ENCODE measurements around the gene RPS3A. TPM values are rescaled to one million over a fixed set of nuclear protein-coding genes. Genes with fewer than 3 reads are reported as not detected.
A peak's percentile ranks its signal among the peaks of the same experiment; 100 is the strongest.

Gene RPS3A
- total and polyA plus RNA-seq, 2 of the 13 experiments (the other 11 are each of a cell fraction or from before 2014, with no cell fraction given), result 3,332 to 3,626 TPM

- TF ChIP-seq, protein P1, sequence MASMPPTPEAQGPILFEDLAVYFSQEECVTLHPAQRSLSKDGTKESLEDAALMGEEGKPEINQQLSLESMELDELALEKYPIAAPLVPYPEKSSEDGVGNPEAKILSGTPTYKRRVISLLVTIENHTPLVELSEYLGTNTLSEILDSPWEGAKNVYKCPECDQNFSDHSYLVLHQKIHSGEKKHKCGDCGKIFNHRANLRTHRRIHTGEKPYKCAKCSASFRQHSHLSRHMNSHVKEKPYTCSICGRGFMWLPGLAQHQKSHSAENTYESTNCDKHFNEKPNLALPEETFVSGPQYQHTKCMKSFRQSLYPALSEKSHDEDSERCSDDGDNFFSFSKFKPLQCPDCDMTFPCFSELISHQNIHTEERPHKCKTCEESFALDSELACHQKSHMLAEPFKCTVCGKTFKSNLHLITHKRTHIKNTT (CRISPR knock-in tag; IDR thresholded peaks at IDR 0.05), result 0 out of 2 replicates have a peak, but pooled peaks have one; percentile 72
- TF ChIP-seq, protein P2, sequence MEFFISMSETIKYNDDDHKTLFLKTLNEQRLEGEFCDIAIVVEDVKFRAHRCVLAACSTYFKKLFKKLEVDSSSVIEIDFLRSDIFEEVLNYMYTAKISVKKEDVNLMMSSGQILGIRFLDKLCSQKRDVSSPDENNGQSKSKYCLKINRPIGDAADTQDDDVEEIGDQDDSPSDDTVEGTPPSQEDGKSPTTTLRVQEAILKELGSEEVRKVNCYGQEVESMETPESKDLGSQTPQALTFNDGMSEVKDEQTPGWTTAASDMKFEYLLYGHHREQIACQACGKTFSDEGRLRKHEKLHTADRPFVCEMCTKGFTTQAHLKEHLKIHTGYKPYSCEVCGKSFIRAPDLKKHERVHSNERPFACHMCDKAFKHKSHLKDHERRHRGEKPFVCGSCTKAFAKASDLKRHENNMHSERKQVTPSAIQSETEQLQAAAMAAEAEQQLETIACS (CRISPR knock-in tag; IDR thresholded peaks at IDR 0.05), result peak; percentile 26; the same call in 1 of the 2 replicates
- peak; percentile 42; the same call in 1 of the 2 replicates for TF ChIP-seq GFI1 (CRISPR knock-in tag; IDR thresholded peaks at IDR 0.05; ENCODE audit: borderline replicate concordance)
- peak in 1 of 2 experiments; percentile 79; a peak in 2 of 4 replicates for TF ChIP-seq ATF4 (CRISPR knock-in tag; IDR thresholded peaks at IDR 0.05)
- no peak for TF ChIP-seq MBNL3 (CRISPR knock-in tag; conservative IDR thresholded peaks at IDR 0.05)
- no peak for TF ChIP-seq ZNF326 (CRISPR knock-in tag; IDR thresholded peaks at IDR 0.05; ENCODE audit: borderline replicate concordance)
- TF ChIP-seq RCOR2 (CRISPR knock-in tag; IDR thresholded peaks at IDR 0.05), result no peak
- TF ChIP-seq HDAC6 (IDR thresholded peaks at IDR 0.05; ENCODE audit: low read depth, low read length), result no peak
- TF ChIP-seq ZNF235 (CRISPR knock-in tag; IDR thresholded peaks at IDR 0.05; ENCODE audit: borderline replicate concordance), result 0 out of 2 replicates have a peak, but pooled peaks have one; percentile 36
- TF ChIP-seq FUBP1 (CRISPR knock-in tag; IDR thresholded peaks at IDR 0.05; ENCODE audit: borderline replicate concordance), result no peak
- peak; percentile 76; the same call in 1 of the 2 replicates for TF ChIP-seq ZNF512B (CRISPR knock-in tag; IDR thresholded peaks at IDR 0.05; ENCODE audit: borderline replicate concordance)
- peak; percentile 72; the same call in 1 of the 2 replicates for TF ChIP-seq ARNTL (CRISPR knock-in tag; IDR thresholded peaks at IDR 0.05)
- TF ChIP-seq, protein P3, sequence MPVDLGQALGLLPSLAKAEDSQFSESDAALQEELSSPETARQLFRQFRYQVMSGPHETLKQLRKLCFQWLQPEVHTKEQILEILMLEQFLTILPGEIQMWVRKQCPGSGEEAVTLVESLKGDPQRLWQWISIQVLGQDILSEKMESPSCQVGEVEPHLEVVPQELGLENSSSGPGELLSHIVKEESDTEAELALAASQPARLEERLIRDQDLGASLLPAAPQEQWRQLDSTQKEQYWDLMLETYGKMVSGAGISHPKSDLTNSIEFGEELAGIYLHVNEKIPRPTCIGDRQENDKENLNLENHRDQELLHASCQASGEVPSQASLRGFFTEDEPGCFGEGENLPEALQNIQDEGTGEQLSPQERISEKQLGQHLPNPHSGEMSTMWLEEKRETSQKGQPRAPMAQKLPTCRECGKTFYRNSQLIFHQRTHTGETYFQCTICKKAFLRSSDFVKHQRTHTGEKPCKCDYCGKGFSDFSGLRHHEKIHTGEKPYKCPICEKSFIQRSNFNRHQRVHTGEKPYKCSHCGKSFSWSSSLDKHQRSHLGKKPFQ (CRISPR knock-in tag; IDR thresholded peaks at IDR 0.05; ENCODE audit: insufficient replicate concordance), result peak; percentile 64
- no peak for TF ChIP-seq NR1H2 (CRISPR knock-in tag; IDR thresholded peaks at IDR 0.05; ENCODE audit: borderline replicate concordance, low read depth)
These were observed at the start of gene RPS3A (continued) for GRCh38 chr4:151099229-151099975.
